Endothelial cell of hepatic sinusoid (primary cell): ENCODE results near the gene TBC1D14.

Experiments
- in situ Hi-C: cut with HindIII; loops from 2 replicates; pipeline ENCODE4 v1.10.0; 2017; ENCODE audit warnings: low sequenced_read_pairs

The TBC1D14 gene

GRCh38 chr4:7052313-7052712, 142.7 kb downstream of the TBC1D14 start:
- in situ Hi-C loops = no loop called here

GRCh38 chr4:7052923-7053715, 143.5 kb downstream of the TBC1D14 start:
- in situ Hi-C loops = no loop called here

- in situ Hi-C loops = no loop called here
Observed at GRCh38 chr4:7054106-7054880, 144.7 kb downstream of the TBC1D14 start.

DNA sequence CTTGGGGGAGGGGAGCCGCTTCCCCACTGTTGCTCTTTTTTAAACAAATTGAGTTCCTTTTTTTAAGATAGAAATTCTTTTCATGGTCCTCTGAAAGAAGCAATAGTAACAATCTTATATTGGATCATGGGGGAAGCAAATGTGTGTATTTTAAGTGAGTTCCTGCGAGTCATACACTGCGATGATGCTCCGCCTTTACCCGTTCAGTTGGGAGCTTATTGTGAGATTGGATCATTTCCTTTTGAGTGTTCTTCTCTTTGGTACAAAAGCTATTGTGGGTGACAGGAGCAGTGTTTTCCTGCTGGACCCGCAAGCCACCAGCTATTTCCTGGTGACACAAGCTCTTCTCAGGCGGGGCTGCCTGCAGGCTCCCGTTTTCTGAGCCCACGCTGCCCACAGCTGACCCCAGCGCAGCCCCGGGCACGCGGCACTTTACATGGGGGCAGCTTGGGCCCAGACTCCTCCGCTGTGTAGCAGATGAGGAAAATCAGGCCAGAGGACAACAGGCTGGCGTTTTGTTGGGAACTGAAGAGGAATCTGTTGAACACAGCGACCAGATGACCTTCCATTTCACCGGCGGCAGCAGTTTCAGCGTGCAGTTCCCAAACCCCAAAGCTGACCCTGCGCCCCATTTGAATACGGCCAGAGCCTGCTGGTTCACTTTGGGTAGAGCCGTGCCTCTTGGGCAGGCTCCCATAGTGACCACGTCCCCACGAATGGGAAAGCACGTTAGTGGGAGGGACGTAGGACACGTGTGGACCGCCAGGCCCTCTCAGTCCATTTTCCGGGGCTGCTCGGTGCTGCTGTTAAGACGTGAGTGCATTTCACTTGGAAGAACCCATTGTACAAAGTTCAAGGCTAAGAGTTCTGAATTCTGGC, 145.7 kb downstream of the TBC1D14 start:
- in situ Hi-C loops = no loop called here

- in situ Hi-C loops = no loop called here
Observed at GRCh38 chr4:7055990-7056325, 146.3 kb downstream of the TBC1D14 start.

DNA sequence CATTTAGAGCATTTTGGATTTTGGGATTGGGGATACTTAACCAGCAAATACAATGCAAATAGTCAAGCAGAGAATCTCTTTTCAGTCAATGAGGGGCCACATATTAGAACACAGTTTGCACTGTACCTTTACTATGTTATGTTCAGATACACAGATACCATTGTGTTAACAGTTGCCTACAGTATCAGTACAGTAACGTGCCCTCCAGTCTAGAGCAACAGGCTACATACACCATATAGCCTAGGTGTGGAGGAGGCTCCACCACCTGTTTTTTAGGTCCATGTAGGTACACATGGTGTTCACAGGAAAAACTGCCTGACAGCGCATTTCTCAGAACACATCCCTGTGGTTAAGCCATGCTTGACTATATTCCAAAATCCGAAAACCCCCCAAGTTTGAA, 149.2 kb downstream of the TBC1D14 start:
- in situ Hi-C loops = no loop called here

- in situ Hi-C loops = no loop called here
Observed at GRCh38 chr4:7059662-7060061, 150.0 kb downstream of the TBC1D14 start.

DNA sequence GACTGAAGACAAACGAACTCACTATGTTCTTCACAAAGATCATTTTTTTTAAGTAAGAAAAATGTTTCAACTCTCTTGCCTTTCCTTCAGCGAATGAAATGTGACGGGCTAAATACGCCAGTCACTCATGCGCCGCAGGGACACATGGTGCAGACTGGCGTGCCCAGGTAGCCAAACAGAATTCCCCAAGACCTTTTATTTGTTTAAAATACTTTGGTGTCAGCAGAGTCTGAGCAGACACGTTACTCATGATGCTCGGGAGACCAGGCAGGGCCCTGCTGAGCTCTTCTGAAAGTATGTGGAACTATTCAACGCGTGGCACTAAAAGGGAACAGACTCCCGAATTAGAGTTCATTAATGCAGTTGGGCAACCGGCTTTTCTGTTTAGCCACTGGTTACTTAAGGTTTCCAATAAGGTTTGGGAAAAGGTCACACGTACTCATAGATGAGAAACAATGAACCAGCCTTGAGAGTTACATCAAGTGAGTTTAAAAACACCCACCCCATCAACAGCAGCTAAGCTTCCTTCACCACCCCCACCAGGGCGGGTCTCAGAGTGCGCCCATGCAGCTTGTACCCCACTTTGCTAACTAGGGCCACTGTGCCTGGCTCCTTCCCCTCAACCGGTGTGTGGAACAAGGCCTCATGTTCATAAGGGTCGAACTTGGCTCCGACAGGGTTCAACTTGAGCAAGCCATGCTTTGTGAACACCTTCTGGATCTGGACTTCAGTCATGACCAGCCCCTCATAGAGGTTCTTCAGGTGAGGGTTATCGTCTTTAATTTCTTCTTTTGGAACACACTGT, 150.9 kb downstream of the TBC1D14 start:
- in situ Hi-C loops = no loop called here

- in situ Hi-C loops = no loop called here
Observed at GRCh38 chr4:7061815-7062214, 152.2 kb downstream of the TBC1D14 start.

GRCh38 chr4:7062816-7063215, 153.2 kb downstream of the TBC1D14 start:
- in situ Hi-C loops = no loop called here

DNA sequence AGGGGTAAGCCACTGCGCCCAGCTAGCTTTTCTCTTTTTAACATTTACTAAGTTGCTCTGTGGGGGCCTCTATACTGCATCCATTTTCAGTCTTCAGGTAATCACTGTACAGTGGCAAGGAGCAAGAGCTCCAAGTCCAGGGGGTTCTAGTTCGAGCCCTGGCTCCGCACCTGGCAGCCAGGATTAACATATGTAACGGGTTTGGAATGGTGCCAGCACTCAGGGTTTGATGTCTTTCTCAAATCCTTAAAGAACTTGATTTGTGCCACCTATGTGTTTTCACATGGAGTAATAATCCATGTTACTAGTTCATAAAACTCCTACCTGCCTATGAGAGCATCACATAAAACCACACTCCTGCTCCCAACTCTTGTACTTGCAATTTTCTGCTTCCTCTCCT, 153.7 kb downstream of the TBC1D14 start:
- in situ Hi-C loops = no loop called here

DNA sequence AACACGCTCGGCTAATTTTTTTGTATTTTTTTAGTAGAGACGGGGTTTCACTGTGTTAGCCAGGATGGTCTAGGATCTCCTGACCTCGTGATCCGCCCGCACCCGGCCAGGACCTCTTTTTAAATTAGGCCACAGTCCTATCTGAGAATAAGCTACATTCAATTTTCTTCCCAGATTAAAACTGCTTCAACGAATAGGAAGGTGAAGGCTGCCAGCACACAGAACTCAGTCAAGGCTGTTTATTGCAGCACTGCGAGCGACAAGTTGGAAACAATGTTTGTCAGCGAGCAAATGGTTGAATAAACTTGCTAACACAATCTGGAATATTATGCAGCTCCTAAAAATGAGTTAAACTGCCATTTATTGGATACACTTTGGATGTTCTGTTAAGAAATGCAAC, 156.4 kb downstream of the TBC1D14 start:
- in situ Hi-C loops = no loop called here

- in situ Hi-C loops = no loop called here
Observed at GRCh38 chr4:7066493-7066892, 156.9 kb downstream of the TBC1D14 start.

DNA sequence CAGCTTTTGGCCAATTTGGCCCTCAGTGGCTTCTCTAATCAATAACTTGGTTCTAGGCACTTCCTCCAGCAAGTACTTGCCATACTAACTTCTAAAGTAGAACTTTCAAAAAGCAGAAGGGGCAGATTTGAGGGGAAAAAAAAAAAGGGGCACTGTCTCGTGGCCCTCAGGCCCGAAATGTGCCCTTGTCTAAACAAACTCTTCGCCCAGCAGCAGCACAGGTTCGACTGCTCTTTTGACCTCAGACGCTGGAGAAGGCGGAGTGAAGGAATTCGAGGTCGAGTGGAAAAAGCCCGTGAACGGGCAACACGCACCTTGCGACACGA, 157.5 kb downstream of the TBC1D14 start:
- in situ Hi-C loops = no loop called here

- in situ Hi-C loops = no loop called here
Observed at GRCh38 chr4:7067452-7068278, 158.0 kb downstream of the TBC1D14 start, which contains the start of gene GRPEL1. Gene GRPEL1 (minus strand): TSS chr4:7068064. CDS start chr4:7068032, 32 bp downstream.

GRCh38 chr4:7068279-7068842, 158.7 kb downstream of the TBC1D14 start:
- in situ Hi-C loops = no loop called here

- in situ Hi-C loops = no loop called here
Observed at GRCh38 chr4:7068883-7069282, 159.3 kb downstream of the TBC1D14 start.

DNA sequence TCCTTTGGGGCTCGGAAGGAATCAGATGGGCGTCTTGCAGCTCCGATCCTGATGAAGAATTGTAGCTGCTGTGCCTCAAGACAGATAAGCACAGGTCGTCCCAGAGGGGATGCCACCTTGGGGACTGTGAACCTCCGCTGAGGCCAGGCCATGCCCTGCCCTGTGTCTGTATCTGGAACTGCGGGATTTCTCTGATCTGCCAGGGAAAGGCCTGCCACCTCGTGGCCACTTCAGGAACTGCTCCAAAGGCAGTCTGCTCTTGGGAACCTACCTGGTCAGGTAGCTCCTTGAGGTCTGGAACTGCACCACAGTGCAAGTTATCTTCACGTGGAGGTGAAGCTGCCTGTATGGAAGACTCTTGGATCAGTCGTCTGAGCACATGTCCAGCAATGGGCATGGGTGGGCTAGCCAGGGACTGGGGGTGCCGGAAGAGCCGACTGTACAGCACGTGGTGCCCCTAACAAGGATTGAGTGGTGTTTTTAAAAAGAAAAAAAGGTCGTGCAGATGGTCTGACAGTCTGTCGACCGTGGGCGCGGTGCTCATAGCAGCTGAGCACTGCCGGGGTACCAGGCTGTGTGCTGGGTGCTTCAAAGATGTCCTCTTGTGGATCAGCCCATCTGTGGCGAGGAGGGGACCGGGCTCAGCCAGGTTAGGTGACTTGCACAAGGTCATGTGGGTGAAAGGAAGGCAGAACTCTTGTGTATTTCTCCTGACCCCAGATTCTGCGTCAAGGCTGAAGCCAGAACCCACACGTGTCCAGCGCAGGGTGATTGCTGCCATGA, 161.3 kb downstream of the TBC1D14 start:
- in situ Hi-C loops = no loop called here

DNA sequence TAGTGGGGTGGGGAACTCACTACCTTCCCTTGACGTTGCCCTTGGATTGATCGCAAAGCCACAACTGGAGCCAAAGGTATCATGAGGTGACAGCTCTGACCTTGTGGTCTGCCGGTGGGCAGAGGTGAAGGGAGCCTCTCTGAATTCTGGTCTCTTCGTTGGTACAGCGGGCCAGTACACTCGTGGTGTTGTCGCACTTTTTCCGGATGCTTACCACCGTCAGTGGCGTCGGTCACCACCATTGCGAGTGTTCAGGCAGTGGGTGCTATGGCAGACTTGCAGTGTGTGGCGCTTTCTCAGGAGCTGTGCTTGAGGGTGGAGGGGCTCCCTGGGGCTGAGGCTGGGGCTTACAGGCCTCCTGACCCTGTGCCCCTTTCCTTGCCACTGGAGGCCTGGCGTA, 163.4 kb downstream of the TBC1D14 start:
- in situ Hi-C loops = no loop called here
